WTC11 (cell line): ENCODE data around the gene BHMT2.

Experiments used
- NFATC4 ChIP-seq: fragments of 250-450 bp; sonication (Bioruptor Pico); IDR thresholded peaks from 2 replicates; pipeline ENCODE4 v1.9.0; 2021; ENCODE audit warnings: mild to moderate bottlenecking
- TF ChIP-seq, protein P1 (sequence below): sonication (generic); formaldehyde crosslinking; IDR thresholded peaks from 2 replicates; pipeline ENCODE4 v1.8.0; 2022; ENCODE audit warnings: mild to moderate bottlenecking, missing genetic modification reagents
- TF ChIP-seq, protein P2 (sequence below): sonication (generic); formaldehyde crosslinking; IDR thresholded peaks from 2 replicates; pipeline ENCODE4 v1.8.1; 2023; ENCODE audit warnings: mild to moderate bottlenecking, missing genetic modification reagents, moderate library complexity

DNA sequence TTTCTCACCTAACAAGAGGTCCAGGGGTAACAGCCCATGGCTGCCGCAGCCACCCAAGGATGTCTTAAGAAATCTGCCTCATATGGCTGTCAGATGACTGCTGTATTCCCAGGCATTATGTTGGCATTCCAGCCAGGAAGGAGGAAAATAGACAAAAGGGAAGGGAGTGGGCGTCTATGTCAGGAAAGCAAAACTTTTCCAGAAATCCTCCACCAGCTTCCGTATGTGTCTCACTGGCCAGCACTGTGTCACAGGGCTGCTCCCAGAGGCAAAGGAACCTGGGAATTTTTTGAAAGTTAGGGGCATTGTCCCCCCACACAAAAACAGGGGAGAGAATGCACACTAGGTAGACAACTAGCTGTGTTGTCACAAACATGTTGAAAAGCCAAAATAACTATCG is 7.3 kb downstream of the BHMT2 start:
- TF ChIP-seq, protein P1, sequence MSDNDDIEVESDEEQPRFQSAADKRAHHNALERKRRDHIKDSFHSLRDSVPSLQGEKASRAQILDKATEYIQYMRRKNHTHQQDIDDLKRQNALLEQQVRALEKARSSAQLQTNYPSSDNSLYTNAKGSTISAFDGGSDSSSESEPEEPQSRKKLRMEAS (CRISPR knock-in tag) = no peak
- no peak for TF ChIP-seq NFATC4
- TF ChIP-seq, protein P2, sequence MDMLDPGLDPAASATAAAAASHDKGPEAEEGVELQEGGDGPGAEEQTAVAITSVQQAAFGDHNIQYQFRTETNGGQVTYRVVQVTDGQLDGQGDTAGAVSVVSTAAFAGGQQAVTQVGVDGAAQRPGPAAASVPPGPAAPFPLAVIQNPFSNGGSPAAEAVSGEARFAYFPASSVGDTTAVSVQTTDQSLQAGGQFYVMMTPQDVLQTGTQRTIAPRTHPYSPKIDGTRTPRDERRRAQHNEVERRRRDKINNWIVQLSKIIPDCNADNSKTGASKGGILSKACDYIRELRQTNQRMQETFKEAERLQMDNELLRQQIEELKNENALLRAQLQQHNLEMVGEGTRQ (CRISPR knock-in tag) = no peak
